IPS-20b (cell line): ENCODE measurements around the gene SERTAD2.

Source experiments
- H3K27ac ChIP-seq: one replicate; pipeline ENCODE4 v1.5.1; 2013; ENCODE audit warnings: low read length
- H3K27me3 ChIP-seq: 2 replicates; pipeline ENCODE4 v1.6.1; 2013; ENCODE audit warnings: mild to moderate bottlenecking, low read length, inconsistent platforms; ENCODE audit not compliant: insufficient read depth
- H3K36me3 ChIP-seq: 2 replicates; pipeline ENCODE4 v1.6.1; 2013; ENCODE audit warnings: low read depth, mild to moderate bottlenecking, inconsistent platforms, low read length, moderate library complexity; ENCODE audit not compliant: insufficient read depth
- H3K4me1 ChIP-seq: 2 replicates; pipeline ENCODE4 v1.6.1; 2013; ENCODE audit warnings: mild to moderate bottlenecking, control low read depth, inconsistent platforms, low read length, moderate library complexity; ENCODE audit not compliant: insufficient read depth
- H3K4me3 ChIP-seq: 2 replicates; pipeline ENCODE4 v1.5.1; 2013; ENCODE audit warnings: mild to moderate bottlenecking, low read length, inconsistent platforms
- H3K9ac ChIP-seq: 2 replicates; pipeline ENCODE4 v1.6.1; 2013; ENCODE audit warnings: low read depth, mild to moderate bottlenecking, inconsistent platforms, low read length, moderate library complexity
- H3K9me3 ChIP-seq: 2 replicates; pipeline ENCODE4 v1.6.1; 2013; ENCODE audit warnings: mild to moderate bottlenecking, low read depth, low read length, inconsistent platforms; ENCODE audit not compliant: insufficient read depth

The SERTAD2 gene

GRCh38 chr2:64599469-64599868, 54.2 kb downstream of the SERTAD2 start:
- Histone ChIP-seq H3K4me3 (no peak overlapping the region), H3K9ac (no peak overlapping the region), H3K27ac (no peak overlapping the region), H3K36me3 (no peaks in the 10 kb centered on the region), H3K9me3 (no peaks in the 10 kb centered on the region), H3K4me1 (no peaks in the 10 kb centered on the region), H3K27me3 (no peaks in the 10 kb centered on the region)

GRCh38 chr2:64598226-64598625, 55.5 kb downstream of the SERTAD2 start:
- H3K4me3 ChIP-seq, result no peak overlapping the region
- no peaks in the 10 kb centered on the region for H3K9me3 ChIP-seq
- H3K27me3 ChIP-seq, result no peaks in the 10 kb centered on the region
- H3K36me3 ChIP-seq, result no peaks in the 10 kb centered on the region
- H3K4me1 ChIP-seq, result no peaks in the 10 kb centered on the region
- H3K27ac ChIP-seq, result no peak overlapping the region
- no peak overlapping the region for H3K9ac ChIP-seq

- Histone ChIP-seq H3K36me3 (peaks cover 16% of the 10 kb centered on the region), H3K4me3 (no peak overlapping the region), H3K27ac (no peak overlapping the region), H3K4me1 (no peaks in the 10 kb centered on the region), H3K9ac (no peak overlapping the region), H3K27me3 (no peaks in the 10 kb centered on the region), H3K9me3 (no peaks in the 10 kb centered on the region)
Measured at GRCh38 chr2:64595397-64596176, 58.1 kb downstream of the SERTAD2 start.

- Histone ChIP-seq H3K27me3 (no peaks in the 10 kb centered on the region), H3K27ac (no peak overlapping the region), H3K9me3 (no peaks in the 10 kb centered on the region), H3K36me3 (peaks cover 22% of the 10 kb centered on the region), H3K4me1 (no peaks in the 10 kb centered on the region), H3K9ac (no peak overlapping the region), H3K4me3 (no peak overlapping the region)
Measured at GRCh38 chr2:64594226-64594989, 59.3 kb downstream of the SERTAD2 start.

GRCh38 chr2:64593035-64593655, 60.6 kb downstream of the SERTAD2 start:
- H3K27me3 ChIP-seq, result no peaks in the 10 kb centered on the region
- no peaks in the 10 kb centered on the region for H3K9me3 ChIP-seq
- H3K36me3 ChIP-seq, result peaks cover 30% of the 10 kb centered on the region
- H3K9ac ChIP-seq, result no peak overlapping the region
- H3K27ac ChIP-seq, result no peak overlapping the region
- H3K4me3 ChIP-seq, result no peak overlapping the region
- no peaks in the 10 kb centered on the region for H3K4me1 ChIP-seq

- H3K4me3 ChIP-seq, result no peak overlapping the region
- no peak overlapping the region for H3K9ac ChIP-seq
- H3K4me1 ChIP-seq, result no peaks in the 10 kb centered on the region
- H3K36me3 ChIP-seq, result peaks cover 32% of the 10 kb centered on the region
- H3K9me3 ChIP-seq, result no peaks in the 10 kb centered on the region
- no peak overlapping the region for H3K27ac ChIP-seq
- H3K27me3 ChIP-seq, result no peaks in the 10 kb centered on the region
Measured at GRCh38 chr2:64591188-64591587, 62.5 kb downstream of the SERTAD2 start.

- Histone ChIP-seq H3K4me1 (no peaks in the 10 kb centered on the region), H3K36me3 (peaks cover 40% of the 10 kb centered on the region), H3K9ac (no peak overlapping the region), H3K9me3 (no peaks in the 10 kb centered on the region), H3K4me3 (no peak overlapping the region), H3K27me3 (no peaks in the 10 kb centered on the region), H3K27ac (no peak overlapping the region)
Measured at GRCh38 chr2:64587561-64587960, 66.2 kb downstream of the SERTAD2 start.

- peaks cover 35% of the 10 kb centered on the region; the same call in 1 of the 2 replicates for H3K36me3 ChIP-seq
- no peaks in the 10 kb centered on the region for H3K4me1 ChIP-seq
- H3K9ac ChIP-seq, result no peak overlapping the region
- H3K27me3 ChIP-seq, result no peaks in the 10 kb centered on the region
- no peak overlapping the region for H3K4me3 ChIP-seq
- H3K9me3 ChIP-seq, result no peaks in the 10 kb centered on the region
- H3K27ac ChIP-seq, result no peak overlapping the region
Measured at GRCh38 chr2:64586883-64587481, 66.7 kb downstream of the SERTAD2 start.

- no peak overlapping the region for H3K4me3 ChIP-seq
- H3K9ac ChIP-seq, result no peak overlapping the region
- H3K9me3 ChIP-seq, result no peaks in the 10 kb centered on the region
- H3K27ac ChIP-seq, result no peak overlapping the region
- no peaks in the 10 kb centered on the region for H3K27me3 ChIP-seq
- no peaks in the 10 kb centered on the region for H3K4me1 ChIP-seq
- peaks cover 29% of the 10 kb centered on the region; the same call in 1 of the 2 replicates for H3K36me3 ChIP-seq
Measured at GRCh38 chr2:64586054-64586453, 67.7 kb downstream of the SERTAD2 start.

GRCh38 chr2:64582774-64583340, 70.9 kb downstream of the SERTAD2 start:
- H3K9me3 ChIP-seq, result no peaks in the 10 kb centered on the region
- no peak overlapping the region for H3K4me3 ChIP-seq
- H3K27me3 ChIP-seq, result no peaks in the 10 kb centered on the region
- no peaks in the 10 kb centered on the region for H3K4me1 ChIP-seq
- H3K36me3 ChIP-seq, result peaks cover 27% of the 10 kb centered on the region
- no peak overlapping the region for H3K27ac ChIP-seq
- H3K9ac ChIP-seq, result no peak overlapping the region

- no peaks in the 10 kb centered on the region for H3K27me3 ChIP-seq
- H3K36me3 ChIP-seq, result peaks cover 30% of the 10 kb centered on the region
- no peak overlapping the region for H3K9ac ChIP-seq
- no peaks in the 10 kb centered on the region for H3K9me3 ChIP-seq
- H3K27ac ChIP-seq, result no peak overlapping the region
- H3K4me1 ChIP-seq, result no peaks in the 10 kb centered on the region
- H3K4me3 ChIP-seq, result no peak overlapping the region
Measured at GRCh38 chr2:64581777-64582539, 71.8 kb downstream of the SERTAD2 start.
